Smooth muscle cell (in vitro differentiated cells): Measurements from ENCODE around the gene DLX2. TPM values are rescaled to one million over a fixed set of nuclear protein-coding genes. Genes with fewer than 3 reads are reported as not detected.
A peak's percentile ranks its signal among the peaks of the same experiment; 100 is the strongest.

Experiments
- DNase-seq: peaks from one replicate; lab custom pipeline; 2025; ENCODE audit not compliant: unreplicated experiment; lab: John Stamatoyannopoulos, UW
- H2AFZ ChIP-seq: fragments of 200-600 bp; sonication (generic); 2 replicates; pipeline ENCODE4 v1.6.0; 2016; ENCODE audit warnings: antibody characterized with exemption, low read depth, mild to moderate bottlenecking
- H3F3A ChIP-seq: fragments of 200-600 bp; sonication (generic); 2 replicates; pipeline ENCODE4 v1.6.0; 2017; ENCODE audit warnings: antibody characterized with exemption, low read depth
- H3K27ac ChIP-seq: fragments of 200-600 bp; sonication (generic); 2 replicates; pipeline ENCODE4 v1.5.1; 2016; ENCODE audit warnings: low read depth, mild to moderate bottlenecking
- H3K27me3 ChIP-seq: fragments of 200-600 bp; sonication (generic); 2 replicates; pipeline ENCODE4 v1.6.1; 2016; ENCODE audit warnings: low read depth, mild to moderate bottlenecking
- H3K36me3 ChIP-seq: fragments of 200-600 bp; sonication (generic); 2 replicates; pipeline ENCODE4 v1.5.1; 2016; ENCODE audit warnings: low read depth
- H3K4me1 ChIP-seq: fragments of 200-600 bp; sonication (generic); 2 replicates; pipeline ENCODE4 v1.5.1; 2016; ENCODE audit warnings: low read depth
- H3K4me2 ChIP-seq: fragments of 200-600 bp; sonication (generic); 2 replicates; pipeline ENCODE4 v1.6.0; 2016; ENCODE audit warnings: mild to moderate bottlenecking
- H3K4me3 ChIP-seq: fragments of 200-600 bp; sonication (generic); 2 replicates; pipeline ENCODE4 v1.5.1; 2016; ENCODE audit warnings: mild to moderate bottlenecking
- H3K79me2 ChIP-seq: fragments of 200-600 bp; sonication (generic); 2 replicates; pipeline ENCODE4 v1.6.0; 2016; ENCODE audit warnings: low read depth, mild to moderate bottlenecking
- H3K9ac ChIP-seq: fragments of 200-600 bp; sonication (generic); 2 replicates; pipeline ENCODE4 v1.6.0; 2016; ENCODE audit warnings: low read depth
- H3K9me3 ChIP-seq: fragments of 200-600 bp; sonication (generic); replicated peaks from 2 replicates; pipeline ENCODE4 v1.5.1; 2016; ENCODE audit warnings: low read depth
- H4K20me1 ChIP-seq: fragments of 200-600 bp; sonication (generic); 2 replicates; pipeline ENCODE4 v1.6.0; 2016; ENCODE audit warnings: low read depth
- WGBS: methylation state at CpG from one replicate; pipeline ENCODE4 v1.1.7; 2016; ENCODE audit warnings: low lambda C conversion rate; 5-methylcytosine and 5-hydroxymethylcytosine counted together
- polyA plus RNA-seq: library from polyadenylated mRNA; unstranded; fragments of >200 nt; fragmentation: Nextera tagmentation; extraction: Ambion mirVana; gene quantifications from 2 replicates; pipeline ENCODE4 v1.2.1, GENCODE V29; 2016
- total RNA-seq: library from RNA; depleted of rRNA; stranded (reverse); fragments of >200 nt; gene quantifications from 2 replicates; pipeline ENCODE4 v1.2.3, GENCODE V29; 2014
- TF ChIP-seq, protein P1 (sequence below): fragments of 200-600 bp; sonication (generic); IDR thresholded peaks from 2 replicates; pipeline ENCODE4 v1.5.1; 2017; ENCODE audit warnings: borderline replicate concordance, mild to moderate bottlenecking, antibody characterized with exemption; ENCODE audit not compliant: insufficient read depth, poor library complexity, severe bottlenecking

Gene DLX2
- total and polyA plus RNA-seq, 2 experiments from 2014 or later, result 1.9 TPM

DNA sequence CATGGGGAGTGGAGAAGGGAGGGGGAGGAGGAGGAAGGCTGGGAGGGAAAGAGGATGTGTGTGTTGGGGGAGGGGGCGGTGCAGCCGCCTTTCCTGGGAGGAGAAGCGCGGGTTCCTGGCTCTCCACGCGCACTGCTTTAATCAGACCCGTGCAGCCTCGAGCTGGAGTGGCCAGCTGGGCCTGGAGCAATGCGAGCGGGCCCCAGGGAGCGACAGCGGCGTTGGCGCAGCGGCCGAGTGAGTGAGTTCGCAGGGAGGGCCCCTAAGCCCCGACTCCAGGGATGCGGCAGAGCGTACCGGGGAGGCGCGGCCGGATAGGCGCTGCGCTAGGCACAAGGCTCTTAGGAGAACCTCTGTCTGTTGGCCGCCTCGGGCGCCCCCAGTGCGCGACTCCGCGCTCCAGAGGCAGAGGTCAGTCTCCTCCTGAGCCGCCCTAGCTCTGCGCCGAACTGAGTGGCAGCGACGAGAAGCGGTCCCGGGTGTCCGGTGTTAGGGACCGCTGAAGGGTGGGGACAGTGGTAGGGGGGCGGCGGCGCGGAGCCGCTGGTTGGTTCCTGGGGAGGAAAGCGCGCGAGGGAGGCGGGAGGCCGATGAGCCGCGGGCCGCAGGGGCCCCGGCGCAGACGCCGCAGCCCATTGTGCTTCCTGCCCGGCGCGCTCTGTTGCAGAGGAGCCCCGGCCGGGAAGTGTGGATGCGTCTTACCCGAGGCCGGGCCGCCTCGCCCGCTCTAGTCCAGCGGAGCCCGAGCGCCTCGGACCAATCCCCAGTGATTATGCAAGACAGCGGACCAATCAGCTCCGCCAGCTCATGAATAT, 17.8 kb downstream of the DLX2 start:
- H4K20me1 ChIP-seq, result no peaks in the 10 kb centered on the region
- peak overlapping the region; percentile 61 for H2AFZ ChIP-seq
- no peaks in the 10 kb centered on the region for H3K79me2 ChIP-seq
- peak overlapping the region; percentile 54 for H3K4me3 ChIP-seq
- H3F3A ChIP-seq, result no peaks in the 10 kb centered on the region
- peak overlapping the region; percentile 68 for H3K27ac ChIP-seq
- WGBS, result under 1% methylated on average over 47 of the region's 76 CpGs
- peak overlapping the region; percentile 92 for H3K4me2 ChIP-seq
- H3K27me3 ChIP-seq, result peaks cover 100% of the 10 kb centered on the region
- H3K4me1 ChIP-seq, result peaks cover 35% of the 10 kb centered on the region
- TF ChIP-seq, protein P1, sequence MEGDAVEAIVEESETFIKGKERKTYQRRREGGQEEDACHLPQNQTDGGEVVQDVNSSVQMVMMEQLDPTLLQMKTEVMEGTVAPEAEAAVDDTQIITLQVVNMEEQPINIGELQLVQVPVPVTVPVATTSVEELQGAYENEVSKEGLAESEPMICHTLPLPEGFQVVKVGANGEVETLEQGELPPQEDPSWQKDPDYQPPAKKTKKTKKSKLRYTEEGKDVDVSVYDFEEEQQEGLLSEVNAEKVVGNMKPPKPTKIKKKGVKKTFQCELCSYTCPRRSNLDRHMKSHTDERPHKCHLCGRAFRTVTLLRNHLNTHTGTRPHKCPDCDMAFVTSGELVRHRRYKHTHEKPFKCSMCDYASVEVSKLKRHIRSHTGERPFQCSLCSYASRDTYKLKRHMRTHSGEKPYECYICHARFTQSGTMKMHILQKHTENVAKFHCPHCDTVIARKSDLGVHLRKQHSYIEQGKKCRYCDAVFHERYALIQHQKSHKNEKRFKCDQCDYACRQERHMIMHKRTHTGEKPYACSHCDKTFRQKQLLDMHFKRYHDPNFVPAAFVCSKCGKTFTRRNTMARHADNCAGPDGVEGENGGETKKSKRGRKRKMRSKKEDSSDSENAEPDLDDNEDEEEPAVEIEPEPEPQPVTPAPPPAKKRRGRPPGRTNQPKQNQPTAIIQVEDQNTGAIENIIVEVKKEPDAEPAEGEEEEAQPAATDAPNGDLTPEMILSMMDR, result no peak
- H3K36me3 ChIP-seq, result no peaks in the 10 kb centered on the region
- H3K9ac ChIP-seq, result peak overlapping the region; percentile 13
- H3K9me3 ChIP-seq, result no peaks in the 10 kb centered on the region
- DNase-seq, result peak; percentile 48

DNA sequence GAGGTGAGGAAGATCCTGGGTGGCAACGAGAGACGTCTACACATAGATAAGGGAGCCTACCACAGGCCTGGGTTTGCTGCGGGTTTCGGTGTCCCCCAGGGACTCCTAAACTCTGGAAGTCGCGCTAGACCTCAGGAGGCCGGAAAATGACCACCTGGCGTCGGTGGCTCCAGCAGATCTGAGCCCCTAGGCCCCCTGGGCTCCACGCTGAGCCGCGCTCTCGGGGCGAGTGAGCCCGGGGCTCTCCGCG, 18.4 kb downstream of the DLX2 start:
- peak overlapping the region; percentile 92 for H3K4me2 ChIP-seq
- under 1% methylated on average over 13 of the region's 17 CpGs for WGBS
- H3K36me3 ChIP-seq, result no peaks in the 10 kb centered on the region
- H3K27ac ChIP-seq, result no peak overlapping the region
- peaks cover 100% of the 10 kb centered on the region for H3K27me3 ChIP-seq
- no peak overlapping the region for H2AFZ ChIP-seq
- no peak overlapping the region for H3K9ac ChIP-seq
- H3K4me3 ChIP-seq, result peak overlapping the region; percentile 54
- TF ChIP-seq, protein P1, result no peak
- no peak for DNase-seq
- H3K9me3 ChIP-seq, result no peaks in the 10 kb centered on the region
- H4K20me1 ChIP-seq, result no peaks in the 10 kb centered on the region
- no peaks in the 10 kb centered on the region for H3K79me2 ChIP-seq
- peaks cover 35% of the 10 kb centered on the region for H3K4me1 ChIP-seq
- no peaks in the 10 kb centered on the region for H3F3A ChIP-seq

DNA sequence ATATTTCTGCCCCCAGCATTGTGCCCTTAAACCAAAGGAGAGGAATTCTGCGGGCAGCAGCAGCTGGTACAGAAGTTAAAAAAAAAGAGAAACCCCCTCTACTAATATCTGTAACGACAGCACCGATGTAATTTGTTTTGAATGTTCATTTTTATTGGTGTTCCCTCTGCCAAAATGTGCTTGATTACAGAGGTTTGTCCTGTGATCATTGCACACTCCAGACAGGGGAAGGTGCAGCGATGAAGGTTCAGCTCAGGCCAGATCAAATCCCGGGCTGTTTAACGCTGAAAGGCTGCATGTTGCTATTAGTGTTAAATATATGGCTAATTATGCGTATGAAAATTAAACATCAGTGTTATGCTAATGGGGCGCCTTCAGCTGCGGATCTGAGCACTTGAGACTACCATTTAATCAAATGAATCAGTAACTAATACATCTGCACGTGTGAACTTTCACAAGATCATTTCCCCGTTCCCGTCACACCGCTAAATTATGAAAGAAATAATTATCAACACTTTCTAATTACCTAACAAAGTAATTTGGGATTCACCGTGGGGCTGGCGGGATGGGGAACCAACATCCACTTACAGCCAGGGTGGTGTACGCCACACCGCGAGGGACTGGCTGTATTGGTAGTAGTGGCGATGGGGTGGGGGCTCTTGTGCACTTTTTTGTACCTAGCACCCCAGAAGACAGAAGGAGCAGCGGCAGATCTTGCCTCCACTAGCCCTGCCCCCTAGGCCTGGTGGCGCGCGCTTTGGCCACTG, 18.9 kb downstream of the DLX2 start:
- H3K9me3 ChIP-seq, result no peaks in the 10 kb centered on the region

More for the DNA sequence above, 18.9 kb downstream of the DLX2 start:
- H3K79me2 ChIP-seq, result no peaks in the 10 kb centered on the region
- no peak overlapping the region for H3K27ac ChIP-seq
- H3F3A ChIP-seq, result no peaks in the 10 kb centered on the region
- no peak for DNase-seq
- H3K36me3 ChIP-seq, result no peaks in the 10 kb centered on the region
- H4K20me1 ChIP-seq, result no peaks in the 10 kb centered on the region
- peaks cover 100% of the 10 kb centered on the region for H3K27me3 ChIP-seq
- TF ChIP-seq, protein P1, result no peak
- 7% methylated on average over 23 of the region's 23 CpGs for WGBS
- H2AFZ ChIP-seq, result no peak overlapping the region
- peaks cover 32% of the 10 kb centered on the region for H3K4me1 ChIP-seq
- peak overlapping the region; percentile 92 for H3K4me2 ChIP-seq
- peak overlapping the region; percentile 54 for H3K4me3 ChIP-seq
- H3K9ac ChIP-seq, result no peak overlapping the region
